Endothelial cell (in vitro differentiated cells): ENCODE measurements around the gene ZNF341. TPM values are rescaled to one million over a fixed set of nuclear protein-coding genes. Genes with fewer than 3 reads are reported as not detected.
A peak's percentile ranks its signal among the peaks of the same experiment; 100 is the strongest.

Experiments
- DNase-seq: peaks from one replicate; pipeline ENCODE4 v3.0.0; 2021; ENCODE audit warnings: low spot score
- H3K27ac Mint-ChIP-seq: one replicate; pipeline ENCODE4 v1.8.0; 2021; ENCODE audit warnings: mixed read lengths, inconsistent platforms; ENCODE audit not compliant: unreplicated experiment
- H3K27me3 Mint-ChIP-seq: one replicate; pipeline ENCODE4 v1.8.0; 2021; ENCODE audit warnings: mild to moderate bottlenecking, moderate library complexity, mixed read lengths, inconsistent platforms; ENCODE audit not compliant: unreplicated experiment
- H3K36me3 Mint-ChIP-seq: one replicate; pipeline ENCODE4 v1.8.0; 2021; ENCODE audit warnings: mild to moderate bottlenecking, low read depth, mixed read lengths, inconsistent platforms; ENCODE audit not compliant: unreplicated experiment
- H3K4me1 Mint-ChIP-seq: one replicate; pipeline ENCODE4 v1.8.0; 2021; ENCODE audit warnings: mild to moderate bottlenecking, mixed read lengths, inconsistent platforms; ENCODE audit not compliant: unreplicated experiment
- H3K4me3 Mint-ChIP-seq: one replicate; pipeline ENCODE4 v1.8.0; 2021; ENCODE audit warnings: mild to moderate bottlenecking, mixed read lengths, inconsistent platforms; ENCODE audit not compliant: unreplicated experiment
- H3K9me3 Mint-ChIP-seq: one replicate; pipeline ENCODE4 v1.8.0; 2021; ENCODE audit warnings: mixed read lengths, inconsistent platforms; ENCODE audit not compliant: unreplicated experiment
- CTCF ChIP-seq: fragments of 200-600 bp; sonication (generic); IDR thresholded peaks from one replicate; pipeline ENCODE4 v1.5.0; 2021; ENCODE audit warnings: antibody characterized with exemption; ENCODE audit not compliant: unreplicated experiment
- total RNA-seq: library from RNA; stranded (reverse); fragmentation: NEBNext Ultra II Directional; extraction: Animal tissue kit (Norgen Biotek cat#: 25700); gene quantifications from one replicate; pipeline ENCODE4 v1.2.1, GENCODE V29; 2021; ENCODE audit not compliant: unreplicated experiment

ZNF341 gene
- total RNA-seq, 1 donor from 2014 or later: 3.5 TPM

- TF ChIP-seq CTCF: no peak
- Mint-ChIP-seq H3K4me3 (peak overlapping the region; percentile 81), H3K27ac (no peak overlapping the region), H3K36me3 (peaks cover 3% of the 10 kb centered on the region), H3K27me3 (peaks cover 5% of the 10 kb centered on the region), H3K4me1 (peaks cover 4% of the 10 kb centered on the region), H3K9me3 (no peaks in the 10 kb centered on the region)
- no peak for DNase-seq
Observed at GRCh38 chr20:33719277-33719988, 12.4 kb upstream of the ZNF341 start.

- DNase-seq: peak; percentile 67
- no peak for TF ChIP-seq CTCF
- Mint-ChIP-seq H3K9me3 (no peaks in the 10 kb centered on the region), H3K27ac (no peak within 1 kb of the TSS), H3K4me3 (peak within 1 kb of the TSS; percentile 81), H3K4me1 (peaks cover 4% of the 10 kb centered on the region), H3K36me3 (peaks cover 3% of the 10 kb centered on the region), H3K27me3 (peaks cover 5% of the 10 kb centered on the region)
Observed at GRCh38 chr20:33719989-33720709, 11.6 kb upstream of the ZNF341 start, which contains the start of gene PXMP4. Gene PXMP4 (minus strand): TSS chr20:33720310. CDS start chr20:33720207, 103 bp downstream.

GRCh38 chr20:33721391-33722140 is 10.2 kb upstream of the ZNF341 start:
- Mint-ChIP-seq H3K27ac (no peak overlapping the region), H3K27me3 (peaks cover 5% of the 10 kb centered on the region), H3K4me3 (no peak overlapping the region), H3K36me3 (peaks cover 3% of the 10 kb centered on the region), H3K9me3 (no peaks in the 10 kb centered on the region), H3K4me1 (peaks cover 4% of the 10 kb centered on the region)
- no peak for TF ChIP-seq CTCF
- no peak for DNase-seq

GRCh38 chr20:33724439-33725094 is 7.2 kb upstream of the ZNF341 start:
- Mint-ChIP-seq H3K4me1 (peaks cover 4% of the 10 kb centered on the region), H3K27ac (no peak overlapping the region), H3K36me3 (peaks cover 3% of the 10 kb centered on the region), H3K27me3 (peaks cover 3% of the 10 kb centered on the region), H3K4me3 (no peak overlapping the region), H3K9me3 (no peaks in the 10 kb centered on the region)
- DNase-seq: no peak
- TF ChIP-seq CTCF: no peak
